SK-N-SH (cell line): ENCODE data around the gene MACROD2. TPM values are rescaled to one million over a fixed set of nuclear protein-coding genes. Genes with fewer than 3 reads are reported as not detected.

Source experiments
- CTCF ChIA-PET: fragments of 300-600, 350-600 bp; formaldehyde crosslinking; extraction: SDS; loops from one replicate; lab custom pipeline; 2021; lab: Yijun Ruan, JAX
- POLR2A ChIA-PET: fragments of 350-600 bp; sonication (Branson Sonifier 250); formaldehyde crosslinking; extraction: SDS; loops from one replicate; lab custom pipeline; 2020; ENCODE audit warnings: antibody characterized with exemption, inconsistent platforms; lab: Yijun Ruan, JAX
- DNase-seq: peaks from one replicate; pipeline ENCODE4 v3.0.0; 2012
- H2AFZ ChIP-seq: fragments of 200-600 bp; sonication (generic); 2 replicates; pipeline ENCODE4 v1.8.1; 2016; ENCODE audit warnings: antibody characterized with exemption, mild to moderate bottlenecking, low read depth
- H3F3A ChIP-seq: fragments of 200-600 bp; sonication (generic); replicated peaks from 2 replicates; pipeline ENCODE3; 2016; ENCODE audit warnings: antibody characterized with exemption, mild to moderate bottlenecking; ENCODE audit not compliant: insufficient read depth
- H3K27ac ChIP-seq, 2 experiments: fragments of 200-500 bp in 1 of 2; fragments of 200-600 bp in 1 of 2; sonication (Bioruptor generic) in 1 of 2; sonication (generic), shearing (Covaris generic) in 1 of 2; 2 replicates each; pipeline versions ENCODE4 v1.5.1 to v1.6.1; 2014 to 2016; ENCODE audit warnings: low read depth in 2 of 2, inconsistent platforms in 1 of 2, low read length in 1 of 2, mild to moderate bottlenecking in 1 of 2, mixed read lengths in 1 of 2
- H3K27me3 ChIP-seq: fragments of 200-600 bp; sonication (generic), shearing (Covaris generic); 2 replicates; pipeline ENCODE4 v1.6.1; 2016; ENCODE audit warnings: mixed run types; ENCODE audit not compliant: insufficient read depth
- H3K36me3 ChIP-seq, 2 experiments: fragments of 200-500 bp in 1 of 2; fragments of 200-600 bp in 1 of 2; sonication (Bioruptor generic) in 1 of 2; sonication (generic) in 1 of 2; replicated peaks in 1 of 2; 2 replicates each; pipeline versions ENCODE3 to v1.5.1; 2014 to 2016; ENCODE audit warnings: low read length in 1 of 2, mild to moderate bottlenecking in 1 of 2; ENCODE audit not compliant: insufficient read depth in 2 of 2, control insufficient read depth in 1 of 2
- H3K4me1 ChIP-seq, 2 experiments: fragments of 200-500 bp in 1 of 2; fragments of 200-600 bp in 1 of 2; sonication (Bioruptor generic) in 1 of 2; sonication (generic), shearing (Covaris generic) in 1 of 2; 2 replicates each; pipeline versions ENCODE4 v1.5.1 to v1.6.1; 2014 to 2016; ENCODE audit warnings: low read depth in 1 of 2, low read length in 1 of 2, mixed run types in 1 of 2; ENCODE audit not compliant: insufficient read depth in 2 of 2, control insufficient read depth in 1 of 2
- H3K4me2 ChIP-seq: fragments of 200-600 bp; sonication (generic), shearing (Covaris generic); 2 replicates; pipeline ENCODE4 v1.6.1; 2017; ENCODE audit warnings: mixed run types
- H3K4me3 ChIP-seq, 2 experiments: fragments of 200-500 bp in 1 of 2; fragments of 200-600 bp in 1 of 2; sonication (Bioruptor generic) in 1 of 2; sonication (generic), shearing (Covaris generic) in 1 of 2; 2 replicates each; pipeline versions ENCODE4 v1.5.1 to v1.8.1; 2014 to 2016; ENCODE audit warnings: low read depth in 2 of 2, inconsistent platforms in 1 of 2, low read length in 1 of 2, mild to moderate bottlenecking in 1 of 2, mixed read lengths in 1 of 2, moderate library complexity in 1 of 2
- H3K79me2 ChIP-seq: fragments of 200-600 bp; sonication (generic); 2 replicates; pipeline ENCODE4 v1.8.1; 2017; ENCODE audit warnings: mild to moderate bottlenecking; ENCODE audit not compliant: insufficient read depth
- H3K9ac ChIP-seq: fragments of 200-600 bp; sonication (generic); 2 replicates; pipeline ENCODE4 v1.6.1; 2017; ENCODE audit warnings: mixed run types
- H3K9me2 ChIP-seq: fragments of 200-600 bp; sonication (generic); 2 replicates; pipeline ENCODE4 v1.6.1; 2017; ENCODE audit warnings: mixed run types
- H3K9me3 ChIP-seq: fragments of 200-600 bp; sonication (generic); 2 replicates; pipeline ENCODE4 v1.6.1; 2017; ENCODE audit warnings: mixed run types, mild to moderate bottlenecking, moderate library complexity
- H4K20me1 ChIP-seq: fragments of 200-600 bp; sonication (generic); 2 replicates; pipeline ENCODE4 v1.6.1; 2017; ENCODE audit warnings: mild to moderate bottlenecking, mixed run types; ENCODE audit not compliant: insufficient read depth
- CHD2 ChIP-seq: fragments of 150-350 bp; IDR thresholded peaks from 2 replicates; pipeline ENCODE4 v1.6.1; 2018; ENCODE audit warnings: low read length; ENCODE audit not compliant: partially characterized antibody
- EZH2phosphoT487 ChIP-seq: fragments of 200-600 bp; sonication (generic); IDR thresholded peaks from 2 replicates; pipeline ENCODE4 v1.6.1; 2017; ENCODE audit warnings: low read depth, mixed run types, mild to moderate bottlenecking, antibody characterized with exemption, moderate library complexity, borderline replicate concordance
- FOSL2 ChIP-seq: IDR thresholded peaks from 2 replicates; pipeline ENCODE4 v1.4.0; 2012; ENCODE audit warnings: low read depth, mild to moderate bottlenecking, moderate library complexity, borderline replicate concordance
- FOXJ3 ChIP-seq: sonication (generic); formaldehyde crosslinking; IDR thresholded peaks from 2 replicates; pipeline ENCODE4 v1.5.1; 2020; ENCODE audit warnings: mild to moderate bottlenecking, missing genetic modification reagents
- FOXM1 ChIP-seq: IDR thresholded peaks from 2 replicates; pipeline ENCODE4 v1.4.0; 2012; ENCODE audit warnings: low read depth, mild to moderate bottlenecking
- GATA2 ChIP-seq: sonication (generic); formaldehyde crosslinking; IDR thresholded peaks from 2 replicates; pipeline ENCODE4 v1.5.0; 2020; ENCODE audit warnings: mild to moderate bottlenecking, missing genetic modification reagents
- MXI1 ChIP-seq: IDR thresholded peaks from 2 replicates; pipeline ENCODE4 v1.6.1; 2012; ENCODE audit warnings: mild to moderate bottlenecking, low read depth, low read length, improper control_type of control experiment
- NFIC ChIP-seq: IDR thresholded peaks from 2 replicates; pipeline ENCODE4 v1.4.0; 2012; ENCODE audit warnings: borderline replicate concordance
- RAD21 ChIP-seq: IDR thresholded peaks from 2 replicates; pipeline ENCODE4 v1.6.1; 2012; ENCODE audit warnings: mild to moderate bottlenecking, low read length
- REST ChIP-seq: IDR thresholded peaks from 2 replicates; pipeline ENCODE4 v1.6.1; 2012; ENCODE audit warnings: mild to moderate bottlenecking, low read depth, low read length, moderate library complexity
- RXRA ChIP-seq: IDR thresholded peaks from 2 replicates; pipeline ENCODE4 v1.4.0; 2012; ENCODE audit warnings: low read depth, mild to moderate bottlenecking, borderline replicate concordance
- SMC3 ChIP-seq: IDR thresholded peaks from 2 replicates; pipeline ENCODE4 v1.6.1; 2012; ENCODE audit warnings: low read depth, low read length, improper control_type of control experiment
- TAF1 ChIP-seq: IDR thresholded peaks from 2 replicates; pipeline ENCODE4 v1.6.1; 2012; ENCODE audit warnings: low read depth, mild to moderate bottlenecking, low read length, moderate library complexity, borderline replicate concordance
- TCF12 ChIP-seq: IDR thresholded peaks from 2 replicates; pipeline ENCODE4 v1.4.0; 2012
- TEAD4 ChIP-seq: IDR thresholded peaks from 2 replicates; pipeline ENCODE4 v1.4.0; 2012; ENCODE audit warnings: mild to moderate bottlenecking, borderline replicate concordance; ENCODE audit not compliant: insufficient read depth
- USF1 ChIP-seq: IDR thresholded peaks from 2 replicates; pipeline ENCODE4 v1.4.0; 2012; ENCODE audit warnings: low read depth, borderline replicate concordance
- WGBS: methylation state at CpG from one replicate; pipeline ENCODE4 v1.1.6; 2017; ENCODE audit warnings: low lambda C conversion rate; 5-methylcytosine and 5-hydroxymethylcytosine counted together
- polyA plus RNA-seq, 3 experiments: library from polyadenylated mRNA; depleted of rRNA; stranded (reverse); fragments of >200 nt; gene quantifications; 2 replicates each; pipeline ENCODE4 v1.2.3, GENCODE V29; 2012

MACROD2 gene
- polyA plus RNA-seq, 1 of the 3 experiments (the other 2 are of a cell fraction), result 0.33 TPM

- H3K4me2 ChIP-seq, result no peak overlapping the region
- H3K27ac ChIP-seq, result no peak overlapping the region
- no peak for DNase-seq
- no peak overlapping the region for H3K4me3 ChIP-seq
- no peak overlapping the region for H2AFZ ChIP-seq
- H3K36me3 ChIP-seq, result no peaks in the 10 kb centered on the region
- H3K9ac ChIP-seq, result no peak overlapping the region
- CTCF ChIA-PET, result no interaction called here
- H3K4me1 ChIP-seq, result no peaks in the 10 kb centered on the region; a peak in 2 of 4 replicates
- no peaks in the 10 kb centered on the region for H3F3A ChIP-seq
- no peaks in the 10 kb centered on the region for H3K9me3 ChIP-seq
- no peaks in the 10 kb centered on the region for H3K27me3 ChIP-seq
- POLR2A ChIA-PET, result no interaction called here
- no peaks in the 10 kb centered on the region for H3K9me2 ChIP-seq
- no peaks in the 10 kb centered on the region for H3K79me2 ChIP-seq
- 100% methylated on average over 1 of the region's 1 CpG for WGBS
- H4K20me1 ChIP-seq, result no peaks in the 10 kb centered on the region
- TF ChIP-seq TAF1, result no peak
- no peak for TF ChIP-seq USF1
- TF ChIP-seq EZH2phosphoT487, result no peak
- TF ChIP-seq FOXM1, result no peak
- TF ChIP-seq GATA2 (CRISPR knock-in tag), result no peak
- TF ChIP-seq SMC3, result no peak
- TF ChIP-seq NFIC, result no peak
- no peak for TF ChIP-seq TCF12
- no peak for TF ChIP-seq RXRA
- no peak for TF ChIP-seq MXI1
- TF ChIP-seq TEAD4, result no peak
- no peak for TF ChIP-seq FOSL2
- TF ChIP-seq FOXJ3 (CRISPR knock-in tag), result no peak
- no peak for TF ChIP-seq RAD21
- TF ChIP-seq CHD2, result no peak
- no peak for TF ChIP-seq REST
Measured at GRCh38 chr20:14220986-14221385, 225.7 kb downstream of the MACROD2 start.
